Retinal pigment epithelial cell (primary cell): Measurements from ENCODE around the gene RNF149.
A peak's percentile ranks its signal among the peaks of the same experiment; 100 is the strongest.

Experiments used
- DNase-seq: peaks from one replicate; pipeline ENCODE4 v3.0.0-alpha.2; 2010; ENCODE audit warnings: low read depth
- H3K4me3 ChIP-seq: 2 replicates; pipeline ENCODE4 v1.5.1; 2011; ENCODE audit warnings: mild to moderate bottlenecking, low read length, control low read depth, moderate library complexity
- CTCF ChIP-seq: conservative IDR thresholded peaks from 2 replicates; pipeline ENCODE4 v1.5.1; 2011; ENCODE audit warnings: low read depth, low read length, control low read depth, inconsistent platforms

RNF149 gene

GRCh38 chr2:101234169-101234938, 74.1 kb downstream of the RNF149 start:
- TF ChIP-seq CTCF = no peak
- DNase-seq = no peak

GRCh38 chr2:101232770-101233169, 75.7 kb downstream of the RNF149 start:
- no peak overlapping the region for H3K4me3 ChIP-seq
- no peak for DNase-seq
- TF ChIP-seq CTCF = no peak

More at GRCh38 chr2:101234169-101234938, 74.1 kb downstream of the RNF149 start:
- no peak overlapping the region for H3K4me3 ChIP-seq

DNA sequence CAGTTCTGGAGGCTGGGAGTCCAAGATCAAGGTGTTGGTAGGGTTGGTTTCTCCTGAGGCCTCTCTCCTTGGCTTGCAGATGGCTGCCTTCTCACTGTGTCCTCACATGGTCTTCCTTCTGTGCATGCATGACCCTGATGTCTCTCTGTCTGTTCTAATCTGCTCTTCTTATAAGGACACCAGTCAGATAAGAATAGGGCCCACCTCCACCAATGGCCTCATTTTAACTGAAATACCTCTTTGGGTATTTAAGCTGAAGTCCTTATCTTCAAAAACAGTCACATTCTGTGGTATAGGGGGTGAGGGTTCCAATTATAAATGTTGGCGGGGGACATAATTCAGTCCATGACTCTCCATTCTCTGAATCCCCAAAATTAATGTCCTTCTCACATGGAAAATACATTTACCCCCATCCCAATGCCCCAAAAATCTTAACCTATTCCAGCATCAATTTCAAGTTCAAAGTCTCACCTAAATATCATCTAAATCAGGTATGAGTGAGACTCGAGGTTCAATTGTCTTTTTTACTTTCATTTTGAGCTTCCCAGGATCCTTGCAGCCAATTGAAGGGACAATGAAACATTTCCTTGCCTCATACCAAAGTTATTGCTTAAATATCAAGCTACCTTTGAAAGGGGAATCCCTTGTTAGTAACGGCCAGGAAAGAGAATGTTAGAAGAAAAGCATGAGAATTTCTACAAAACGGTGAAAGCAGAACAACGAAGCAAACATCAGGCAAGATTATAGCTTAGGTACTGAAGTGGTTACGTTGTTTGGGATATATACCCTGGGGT, 76.4 kb downstream of the RNF149 start:
- no peak for TF ChIP-seq CTCF
- DNase-seq = no peak
- no peak overlapping the region for H3K4me3 ChIP-seq

DNA sequence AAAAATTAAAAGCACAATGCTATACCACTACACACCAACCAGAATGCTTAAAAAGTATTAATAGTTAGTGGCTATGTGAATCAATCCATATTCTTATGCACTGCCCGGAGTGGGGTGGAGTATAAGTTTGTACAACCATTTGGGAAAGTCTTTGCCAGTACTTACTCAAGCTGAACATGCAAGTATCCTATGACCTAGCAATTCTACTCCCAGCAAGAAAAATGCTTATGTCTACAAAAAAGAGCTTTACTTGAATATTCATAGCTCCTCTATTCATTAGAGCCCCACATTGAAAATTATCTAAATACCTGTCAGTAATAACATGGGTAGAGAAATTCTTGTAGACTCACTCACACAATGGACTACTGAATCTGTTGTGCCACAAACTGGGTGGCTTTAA, 77.3 kb downstream of the RNF149 start:
- TF ChIP-seq CTCF = no peak
- DNase-seq = no peak
- no peak overlapping the region for H3K4me3 ChIP-seq

DNA sequence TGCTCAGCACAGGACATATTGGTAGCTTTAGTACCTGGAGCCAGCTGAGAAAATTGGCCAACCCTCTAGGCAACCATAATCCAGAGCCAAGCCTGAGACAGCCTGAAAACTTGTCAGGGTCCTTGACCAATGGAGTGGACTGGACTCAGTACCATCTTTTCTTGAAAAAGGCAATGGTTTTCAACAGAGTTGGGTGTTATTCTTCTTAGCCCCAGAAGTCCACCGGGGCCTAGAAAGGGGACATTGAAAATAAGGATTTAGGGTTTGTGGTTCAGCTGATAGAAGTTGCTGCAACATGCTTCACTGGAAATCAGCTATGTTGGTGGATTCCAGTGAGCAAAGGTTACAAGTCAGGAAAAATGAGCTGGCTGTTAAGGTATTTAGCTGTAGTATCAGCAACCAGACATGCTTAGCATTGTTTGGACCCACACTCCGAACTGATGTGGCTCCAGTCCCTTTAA, 77.9 kb downstream of the RNF149 start:
- H3K4me3 ChIP-seq = no peak overlapping the region
- TF ChIP-seq CTCF = no peak
- DNase-seq = peak; percentile 35
